ENCODE results near the gene CDK6. TPM values are rescaled to one million over a fixed set of nuclear protein-coding genes. Genes with fewer than 3 reads are reported as not detected.
A peak's percentile ranks its signal among the peaks of the same experiment; 100 is the strongest.

Gene CDK6
- total RNA-seq, 1 experiment from 2014 or later, result 38.7 TPM

DNA sequence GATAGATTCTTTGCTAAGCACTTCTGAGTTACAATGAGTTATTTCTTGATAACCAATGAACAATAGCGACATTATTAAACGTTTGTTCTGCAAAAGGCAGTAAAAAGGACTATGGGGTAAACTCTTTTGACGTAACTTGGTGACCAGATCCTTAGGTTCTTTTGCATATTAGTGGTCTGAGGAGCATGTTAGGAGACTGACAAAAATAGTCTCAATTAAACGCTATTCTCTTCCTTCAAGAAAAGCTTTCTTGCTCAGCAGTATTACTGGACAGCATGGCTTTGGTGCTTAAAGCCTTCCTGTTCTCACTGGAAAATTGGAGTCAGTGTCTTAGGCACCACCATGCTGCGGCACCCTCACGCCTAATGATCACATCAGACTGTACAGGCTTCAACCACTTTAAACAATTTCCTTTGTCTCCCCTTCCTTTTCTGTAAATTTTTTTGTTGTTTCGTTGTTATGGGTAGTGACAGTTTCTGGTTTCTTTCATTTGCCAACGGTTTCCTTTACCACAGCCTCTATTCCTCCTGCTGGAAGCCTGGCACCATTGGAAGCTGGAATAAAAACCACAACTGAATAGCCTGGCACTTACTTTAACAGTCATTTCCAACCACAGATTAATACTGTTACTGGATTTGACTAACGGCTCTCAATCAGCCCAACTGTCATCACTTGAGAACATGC lies 197.0 kb downstream of the CDK6 start:
- Histone ChIP-seq H3K36me3 (ENCODE audit: low read depth, low read length) (no peaks in the 10 kb centered on the region), H3K79me2 (ENCODE audit: low read length) (no peaks in the 10 kb centered on the region), H3F3A (ENCODE audit: low read length, unreplicated experiment) (peaks cover 1% of the 10 kb centered on the region), H3K9ac (ENCODE audit: low read length) (no peak overlapping the region), H3K4me1 (ENCODE audit: insufficient read depth, low read length) (peaks cover 24% of the 10 kb centered on the region), H3K9me2 (replicated peaks; ENCODE audit: low read length) (no peaks in the 10 kb centered on the region), H3K4me2 (ENCODE audit: low read length) (no peak overlapping the region), H3K27me3 (ENCODE audit: low read length) (no peaks in the 10 kb centered on the region), H3K4me3 (ENCODE audit: low read length) (no peak overlapping the region), H3K27ac (ENCODE audit: low read length) (no peak overlapping the region), H2AFZ (ENCODE audit: low read length) (no peak overlapping the region), H3K9me3 (ENCODE audit: low read length) (no peaks in the 10 kb centered on the region), H4K20me1 (ENCODE audit: low read length) (no peaks in the 10 kb centered on the region)
- DNase-seq (no peak), ATAC-seq (no peak)
- intact Hi-C loops (cut with micrococcal nuclease), result no loop called here
- POLR2A ChIA-PET (ENCODE audit: unreplicated experiment), result no interaction called here
- CTCF ChIA-PET, result no interaction called here
- BruUV-seq (replicated peaks), result no TSS peak
- TF ChIP-seq EZH2phosphoT487 (IDR thresholded peaks at IDR 0.05; ENCODE audit: borderline replicate concordance, low read length) (no peak), EZH2 (IDR thresholded peaks at IDR 0.05; ENCODE audit: low read length, unreplicated experiment) (no peak)
- TF ChIP-seq, protein P1, sequence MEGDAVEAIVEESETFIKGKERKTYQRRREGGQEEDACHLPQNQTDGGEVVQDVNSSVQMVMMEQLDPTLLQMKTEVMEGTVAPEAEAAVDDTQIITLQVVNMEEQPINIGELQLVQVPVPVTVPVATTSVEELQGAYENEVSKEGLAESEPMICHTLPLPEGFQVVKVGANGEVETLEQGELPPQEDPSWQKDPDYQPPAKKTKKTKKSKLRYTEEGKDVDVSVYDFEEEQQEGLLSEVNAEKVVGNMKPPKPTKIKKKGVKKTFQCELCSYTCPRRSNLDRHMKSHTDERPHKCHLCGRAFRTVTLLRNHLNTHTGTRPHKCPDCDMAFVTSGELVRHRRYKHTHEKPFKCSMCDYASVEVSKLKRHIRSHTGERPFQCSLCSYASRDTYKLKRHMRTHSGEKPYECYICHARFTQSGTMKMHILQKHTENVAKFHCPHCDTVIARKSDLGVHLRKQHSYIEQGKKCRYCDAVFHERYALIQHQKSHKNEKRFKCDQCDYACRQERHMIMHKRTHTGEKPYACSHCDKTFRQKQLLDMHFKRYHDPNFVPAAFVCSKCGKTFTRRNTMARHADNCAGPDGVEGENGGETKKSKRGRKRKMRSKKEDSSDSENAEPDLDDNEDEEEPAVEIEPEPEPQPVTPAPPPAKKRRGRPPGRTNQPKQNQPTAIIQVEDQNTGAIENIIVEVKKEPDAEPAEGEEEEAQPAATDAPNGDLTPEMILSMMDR (conservative IDR thresholded peaks at IDR 0.05; ENCODE audit: low read depth, low read length), result no peak

DNA sequence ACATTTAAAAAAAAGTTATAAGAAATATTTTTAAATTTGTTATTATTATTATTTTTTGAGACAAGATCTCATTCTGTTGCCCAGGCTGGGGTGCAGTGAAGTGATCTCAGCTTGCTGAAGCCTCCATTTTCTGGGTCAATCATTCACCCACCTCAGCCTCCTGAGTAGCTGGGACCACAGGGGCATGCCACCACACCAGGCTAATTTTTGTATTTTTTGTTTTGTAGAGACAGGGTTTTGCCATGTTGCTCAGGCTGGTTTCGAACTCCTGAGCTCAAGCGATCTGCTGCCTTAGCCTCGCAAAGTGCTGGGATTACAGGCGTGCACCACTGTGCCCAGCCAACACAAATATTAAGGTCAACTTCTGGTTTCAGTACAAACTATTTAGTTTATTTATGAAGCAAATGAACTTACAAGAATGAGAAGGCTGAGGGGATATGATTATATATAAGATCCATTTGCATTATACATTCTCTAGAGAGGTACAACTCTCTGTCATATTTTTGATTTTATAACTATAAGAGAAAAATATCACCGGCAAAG lies 200.3 kb downstream of the CDK6 start:
- H3K4me2 ChIP-seq (ENCODE audit: low read length), result no peak overlapping the region
- 0 out of 2 replicates have a peak, but pooled peaks cover 6% of the 10 kb centered on the region for H3K79me2 ChIP-seq (ENCODE audit: low read length)
- no peak overlapping the region for H3K27ac ChIP-seq (ENCODE audit: low read length)
- no peaks in the 10 kb centered on the region for H3K9me2 ChIP-seq (replicated peaks; ENCODE audit: low read length)
- H3K36me3 ChIP-seq (ENCODE audit: low read depth, low read length), result no peaks in the 10 kb centered on the region
- no peak for DNase-seq
- peaks cover 37% of the 10 kb centered on the region for H3K4me1 ChIP-seq (ENCODE audit: insufficient read depth, low read length)
- no peak overlapping the region for H3K4me3 ChIP-seq (ENCODE audit: low read length)
- peaks cover 4% of the 10 kb centered on the region; the same call in 1 of the 2 replicates for H4K20me1 ChIP-seq (ENCODE audit: low read length)
- no peaks in the 10 kb centered on the region for H3K9me3 ChIP-seq (ENCODE audit: low read length)
- no peak overlapping the region for H3K9ac ChIP-seq (ENCODE audit: low read length)
- H2AFZ ChIP-seq (ENCODE audit: low read length), result no peak overlapping the region
- TF ChIP-seq EZH2phosphoT487 (IDR thresholded peaks at IDR 0.05; ENCODE audit: borderline replicate concordance, low read length) (no peak), EZH2 (IDR thresholded peaks at IDR 0.05; ENCODE audit: low read length, unreplicated experiment) (no peak)
- TF ChIP-seq, protein P1 (conservative IDR thresholded peaks at IDR 0.05; ENCODE audit: low read depth, low read length), result no peak
- ChIA-PET CTCF (no interaction called here), POLR2A (ENCODE audit: unreplicated experiment) (interaction anchor here (0.6 kb wide), 1 partner anchor 1267 kb away, joined by 3 read pairs; no protein-coding TSS in a partner anchor)
- ATAC-seq, result no peak
- peaks cover 13% of the 10 kb centered on the region for H3F3A ChIP-seq (ENCODE audit: low read length, unreplicated experiment)
- BruUV-seq (replicated peaks), result no TSS peak
- intact Hi-C loops (cut with micrococcal nuclease), result no loop called here
- H3K27me3 ChIP-seq (ENCODE audit: low read length), result no peaks in the 10 kb centered on the region

DNA sequence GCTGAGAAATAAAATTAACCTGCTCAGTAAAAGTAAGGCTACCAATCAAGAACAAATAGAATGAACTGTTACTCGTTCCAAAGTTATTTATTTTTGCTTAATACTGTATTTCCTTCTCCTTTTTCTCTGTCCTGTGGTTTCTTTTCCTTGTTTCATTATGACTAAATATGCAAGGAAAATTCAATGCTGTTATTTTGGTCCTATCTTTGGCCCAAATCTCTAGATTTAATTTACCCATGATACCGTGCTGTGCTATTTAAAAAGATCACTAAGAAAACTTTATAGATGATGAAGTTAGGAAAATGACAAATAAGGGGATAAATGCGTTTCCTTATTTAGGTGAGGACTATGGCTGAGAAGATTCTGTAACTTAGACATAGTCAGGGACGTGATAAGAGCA lies 200.8 kb downstream of the CDK6 start:
- POLR2A ChIA-PET (ENCODE audit: unreplicated experiment), result no interaction called here

More for the DNA sequence above, 200.8 kb downstream of the CDK6 start:
- Histone ChIP-seq H3K36me3 (ENCODE audit: low read depth, low read length) (no peaks in the 10 kb centered on the region), H3K9me3 (ENCODE audit: low read length) (no peaks in the 10 kb centered on the region), H3K4me1 (ENCODE audit: insufficient read depth, low read length) (peaks cover 37% of the 10 kb centered on the region), H3K4me2 (ENCODE audit: low read length) (peak overlapping the region; percentile 57), H3F3A (ENCODE audit: low read length, unreplicated experiment) (peaks cover 13% of the 10 kb centered on the region), H3K9ac (ENCODE audit: low read length) (peak overlapping the region; percentile 42), H3K27ac (ENCODE audit: low read length) (peak overlapping the region; percentile 73), H3K4me3 (ENCODE audit: low read length) (no peak overlapping the region), H3K79me2 (ENCODE audit: low read length) (0 out of 2 replicates have a peak, but pooled peaks cover 6% of the 10 kb centered on the region), H4K20me1 (ENCODE audit: low read length) (peaks cover 4% of the 10 kb centered on the region; the same call in 1 of the 2 replicates), H2AFZ (ENCODE audit: low read length) (0 out of 2 replicates have a peak overlapping the region, but pooled peaks have one; percentile 33), H3K9me2 (replicated peaks; ENCODE audit: low read length) (no peaks in the 10 kb centered on the region), H3K27me3 (ENCODE audit: low read length) (no peaks in the 10 kb centered on the region)
- TF ChIP-seq EZH2phosphoT487 (IDR thresholded peaks at IDR 0.05; ENCODE audit: borderline replicate concordance, low read length) (no peak), EZH2 (IDR thresholded peaks at IDR 0.05; ENCODE audit: low read length, unreplicated experiment) (no peak)
- TF ChIP-seq, protein P1 (conservative IDR thresholded peaks at IDR 0.05; ENCODE audit: low read depth, low read length), result no peak
- CTCF ChIA-PET, result interaction anchor here (1.0 kb wide), 1 partner anchor 197 kb away, joined by 5 read pairs; no protein-coding TSS in a partner anchor
- intact Hi-C loops (cut with micrococcal nuclease), result no loop called here
- no peak for ATAC-seq
- no peak for DNase-seq
- BruUV-seq (replicated peaks), result no TSS peak
